ENCODE results near the gene MYBPC3. TPM values are rescaled to one million over a fixed set of nuclear protein-coding genes. Genes with fewer than 3 reads are reported as not detected.

The MYBPC3 gene
- polyA plus RNA-seq, 2 of the 4 experiments (the other 2 are of a cell fraction): 0.05 to 0.06 TPM

DNA sequence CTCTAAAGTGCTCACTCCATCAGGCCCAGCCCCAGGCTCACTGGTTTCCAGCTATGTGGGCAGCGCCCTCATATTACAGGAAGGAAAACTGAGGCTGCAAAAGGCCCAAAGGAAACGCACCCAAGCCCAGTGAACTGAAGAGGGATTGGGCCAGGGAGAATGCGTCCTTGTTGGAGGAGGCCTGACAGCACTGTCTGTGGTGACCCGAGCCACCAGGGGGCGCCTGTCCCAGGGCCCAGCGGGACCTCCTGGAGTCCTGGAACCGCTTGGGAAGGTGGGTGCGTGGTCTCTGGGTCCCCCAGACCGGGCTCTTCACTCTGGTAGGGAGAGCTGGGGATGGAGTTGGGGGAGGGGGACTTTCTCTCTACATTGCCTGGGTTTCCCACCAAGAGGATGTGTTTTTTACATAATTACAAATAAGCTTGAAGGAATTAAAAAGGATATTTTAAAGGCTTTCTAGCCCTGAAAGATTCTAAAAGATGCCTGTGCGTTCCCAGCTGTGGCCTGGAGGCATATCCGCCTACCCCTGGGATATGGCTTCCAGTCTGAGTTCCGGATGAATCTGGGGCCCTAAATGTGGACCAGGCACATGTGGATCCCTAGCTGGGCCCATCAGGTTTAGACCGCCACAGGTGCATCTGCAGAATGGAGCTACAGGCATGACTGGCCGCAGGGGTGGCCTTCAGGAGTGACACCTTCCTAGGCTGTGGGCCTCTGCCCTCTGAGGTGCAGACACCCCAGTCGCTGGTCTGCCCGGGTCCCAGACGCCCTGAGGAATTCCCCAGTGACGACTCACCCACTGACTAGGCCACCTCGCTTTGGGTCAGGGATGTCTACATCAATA, 21.6 kb upstream of the MYBPC3 start (continued):
- TF ChIP-seq, protein P1, sequence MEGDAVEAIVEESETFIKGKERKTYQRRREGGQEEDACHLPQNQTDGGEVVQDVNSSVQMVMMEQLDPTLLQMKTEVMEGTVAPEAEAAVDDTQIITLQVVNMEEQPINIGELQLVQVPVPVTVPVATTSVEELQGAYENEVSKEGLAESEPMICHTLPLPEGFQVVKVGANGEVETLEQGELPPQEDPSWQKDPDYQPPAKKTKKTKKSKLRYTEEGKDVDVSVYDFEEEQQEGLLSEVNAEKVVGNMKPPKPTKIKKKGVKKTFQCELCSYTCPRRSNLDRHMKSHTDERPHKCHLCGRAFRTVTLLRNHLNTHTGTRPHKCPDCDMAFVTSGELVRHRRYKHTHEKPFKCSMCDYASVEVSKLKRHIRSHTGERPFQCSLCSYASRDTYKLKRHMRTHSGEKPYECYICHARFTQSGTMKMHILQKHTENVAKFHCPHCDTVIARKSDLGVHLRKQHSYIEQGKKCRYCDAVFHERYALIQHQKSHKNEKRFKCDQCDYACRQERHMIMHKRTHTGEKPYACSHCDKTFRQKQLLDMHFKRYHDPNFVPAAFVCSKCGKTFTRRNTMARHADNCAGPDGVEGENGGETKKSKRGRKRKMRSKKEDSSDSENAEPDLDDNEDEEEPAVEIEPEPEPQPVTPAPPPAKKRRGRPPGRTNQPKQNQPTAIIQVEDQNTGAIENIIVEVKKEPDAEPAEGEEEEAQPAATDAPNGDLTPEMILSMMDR (IDR thresholded peaks at IDR 0.05): peak; percentile 93
- TF ChIP-seq, protein P2, sequence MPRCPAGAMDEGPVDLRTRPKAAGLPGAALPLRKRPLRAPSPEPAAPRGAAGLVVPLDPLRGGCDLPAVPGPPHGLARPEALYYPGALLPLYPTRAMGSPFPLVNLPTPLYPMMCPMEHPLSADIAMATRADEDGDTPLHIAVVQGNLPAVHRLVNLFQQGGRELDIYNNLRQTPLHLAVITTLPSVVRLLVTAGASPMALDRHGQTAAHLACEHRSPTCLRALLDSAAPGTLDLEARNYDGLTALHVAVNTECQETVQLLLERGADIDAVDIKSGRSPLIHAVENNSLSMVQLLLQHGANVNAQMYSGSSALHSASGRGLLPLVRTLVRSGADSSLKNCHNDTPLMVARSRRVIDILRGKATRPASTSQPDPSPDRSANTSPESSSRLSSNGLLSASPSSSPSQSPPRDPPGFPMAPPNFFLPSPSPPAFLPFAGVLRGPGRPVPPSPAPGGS (IDR thresholded peaks at IDR 0.05): no peak

DNA sequence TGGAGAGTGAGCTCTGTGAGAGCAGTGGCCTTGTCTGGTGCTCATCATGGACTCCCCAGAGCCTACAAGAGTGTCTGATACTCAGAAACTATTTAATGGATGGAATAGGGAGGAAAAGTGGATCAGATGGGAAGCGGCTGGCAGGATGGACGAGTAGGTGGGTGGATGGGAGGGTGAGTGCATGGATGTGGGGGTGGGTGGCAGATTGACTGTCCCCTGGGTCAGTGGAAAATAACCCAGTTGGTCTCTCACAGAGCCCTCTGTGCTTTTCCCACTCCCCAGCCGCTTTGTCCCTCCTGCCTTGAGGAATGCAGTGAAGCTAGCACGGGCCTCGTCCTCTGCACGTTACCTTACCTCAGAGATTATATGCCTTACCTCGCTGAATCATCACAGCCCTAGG, 19.9 kb upstream of the MYBPC3 start:
- Histone ChIP-seq H3K4me3 (no peak overlapping the region), H3K4me2 (no peak overlapping the region), H3K27ac (no peak overlapping the region), H3K4me1 (peaks cover 21% of the 10 kb centered on the region), H3K9me3 (no peaks in the 10 kb centered on the region)
- WGBS (ENCODE audit: missing lambda C conversion rate): 62% methylated on average over 7 of the region's 7 CpGs
- ChIA-PET POLR2A (no interaction called here), CTCF (interaction anchor here (0.6 to 6.0 kb wide), 13 partner anchors 8 to 81 kb away, joined by 3 to 133 read pairs (median 18); partner anchors contain the start of gene SLC39A13)
- FAIRE-seq (no peak), ATAC-seq (no peak), DNase-seq (ENCODE audit: low read depth in 1 of 2, low spot score in 1 of 2) (no peak)
- TF ChIP-seq KDM5A (IDR thresholded peaks at IDR 0.05): no peak
- TF ChIP-seq EP300 (IDR thresholded peaks at IDR 0.05): no peak
- no peak for TF ChIP-seq NR3C1 (IDR thresholded peaks at IDR 0.05)
- TF ChIP-seq, protein P3, sequence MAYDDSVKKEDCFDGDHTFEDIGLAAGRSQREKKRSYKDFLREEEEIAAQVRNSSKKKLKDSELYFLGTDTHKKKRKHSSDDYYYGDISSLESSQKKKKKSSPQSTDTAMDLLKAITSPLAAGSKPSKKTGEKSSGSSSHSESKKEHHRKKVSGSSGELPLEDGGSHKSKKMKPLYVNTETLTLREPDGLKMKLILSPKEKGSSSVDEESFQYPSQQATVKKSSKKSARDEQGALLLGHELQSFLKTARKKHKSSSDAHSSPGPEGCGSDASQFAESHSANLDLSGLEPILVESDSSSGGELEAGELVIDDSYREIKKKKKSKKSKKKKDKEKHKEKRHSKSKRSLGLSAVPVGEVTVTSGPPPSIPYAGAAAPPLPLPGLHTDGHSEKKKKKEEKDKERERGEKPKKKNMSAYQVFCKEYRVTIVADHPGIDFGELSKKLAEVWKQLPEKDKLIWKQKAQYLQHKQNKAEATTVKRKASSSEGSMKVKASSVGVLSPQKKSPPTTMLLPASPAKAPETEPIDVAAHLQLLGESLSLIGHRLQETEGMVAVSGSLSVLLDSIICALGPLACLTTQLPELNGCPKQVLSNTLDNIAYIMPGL (CRISPR knock-in tag; IDR thresholded peaks at IDR 0.05; ENCODE audit: borderline replicate concordance): no peak
- TF ChIP-seq, protein P1 (IDR thresholded peaks at IDR 0.05): no peak
- TF ChIP-seq RCOR1 (IDR thresholded peaks at IDR 0.05; ENCODE audit: low read depth, low read length): no peak
- TF ChIP-seq FOSB (CRISPR knock-in tag; IDR thresholded peaks at IDR 0.05): no peak
- no peak for TF ChIP-seq JUN (IDR thresholded peaks at IDR 0.05)
- TF ChIP-seq ZFP36 (IDR thresholded peaks at IDR 0.05; ENCODE audit: borderline replicate concordance, partially characterized antibody): no peak
- TF ChIP-seq TFCP2L1 (CRISPR knock-in tag; IDR thresholded peaks at IDR 0.05): no peak
- no peak for TF ChIP-seq HOXB5 (CRISPR knock-in tag; IDR thresholded peaks at IDR 0.05)
- TF ChIP-seq, protein P4, sequence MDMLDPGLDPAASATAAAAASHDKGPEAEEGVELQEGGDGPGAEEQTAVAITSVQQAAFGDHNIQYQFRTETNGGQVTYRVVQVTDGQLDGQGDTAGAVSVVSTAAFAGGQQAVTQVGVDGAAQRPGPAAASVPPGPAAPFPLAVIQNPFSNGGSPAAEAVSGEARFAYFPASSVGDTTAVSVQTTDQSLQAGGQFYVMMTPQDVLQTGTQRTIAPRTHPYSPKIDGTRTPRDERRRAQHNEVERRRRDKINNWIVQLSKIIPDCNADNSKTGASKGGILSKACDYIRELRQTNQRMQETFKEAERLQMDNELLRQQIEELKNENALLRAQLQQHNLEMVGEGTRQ (IDR thresholded peaks at IDR 0.05): no peak
- no peak for TF ChIP-seq HOXB13 (CRISPR knock-in tag; IDR thresholded peaks at IDR 0.05; ENCODE audit: low read depth)
- TF ChIP-seq CEBPB (IDR thresholded peaks at IDR 0.05): no peak
- TF ChIP-seq, protein P5, sequence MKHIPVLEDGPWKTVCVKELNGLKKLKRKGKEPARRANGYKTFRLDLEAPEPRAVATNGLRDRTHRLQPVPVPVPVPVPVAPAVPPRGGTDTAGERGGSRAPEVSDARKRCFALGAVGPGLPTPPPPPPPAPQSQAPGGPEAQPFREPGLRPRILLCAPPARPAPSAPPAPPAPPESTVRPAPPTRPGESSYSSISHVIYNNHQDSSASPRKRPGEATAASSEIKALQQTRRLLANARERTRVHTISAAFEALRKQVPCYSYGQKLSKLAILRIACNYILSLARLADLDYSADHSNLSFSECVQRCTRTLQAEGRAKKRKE (CRISPR knock-in tag; IDR thresholded peaks at IDR 0.05; ENCODE audit: low read depth): no peak
- no peak for TF ChIP-seq GATA3 (IDR thresholded peaks at IDR 0.05; ENCODE audit: borderline replicate concordance)
- TF ChIP-seq RFX5 (IDR thresholded peaks at IDR 0.05): no peak
- TF ChIP-seq, protein P6, sequence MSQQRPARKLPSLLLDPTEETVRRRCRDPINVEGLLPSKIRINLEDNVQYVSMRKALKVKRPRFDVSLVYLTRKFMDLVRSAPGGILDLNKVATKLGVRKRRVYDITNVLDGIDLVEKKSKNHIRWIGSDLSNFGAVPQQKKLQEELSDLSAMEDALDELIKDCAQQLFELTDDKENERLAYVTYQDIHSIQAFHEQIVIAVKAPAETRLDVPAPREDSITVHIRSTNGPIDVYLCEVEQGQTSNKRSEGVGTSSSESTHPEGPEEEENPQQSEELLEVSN (IDR thresholded peaks at IDR 0.05; ENCODE audit: borderline replicate concordance, low read depth): no peak
- no peak for TF ChIP-seq ESRRA (IDR thresholded peaks at IDR 0.05; ENCODE audit: borderline replicate concordance, low read length)
